HEK293 (cell line): Measurements from ENCODE around the gene TYROBP.

ENCODE experiments used
- CTCF ChIA-PET: fragments of 350-600 bp; formaldehyde crosslinking; extraction: SDS; loops from one replicate; lab custom pipeline; 2021; ENCODE audit warnings: antibody characterized with exemption; lab: Yijun Ruan, JAX
- POLR2A ChIA-PET: fragments of 300-600 bp; formaldehyde crosslinking; extraction: SDS; loops from one replicate; lab custom pipeline; 2020; ENCODE audit warnings: antibody characterized with exemption, inconsistent platforms; lab: Yijun Ruan, JAX
- H3K27ac ChIP-seq: fragments of 200-500 bp; sonication (Bioruptor generic); 2 replicates; pipeline ENCODE4 v1.5.1; 2014; ENCODE audit warnings: low read depth, low read length, control low read depth, inconsistent platforms; ENCODE audit errors: extremely low read depth
- H3K36me3 ChIP-seq, 2 experiments: fragments of 200-500 bp in 1 of 2; sonication (Bioruptor generic) in 1 of 2; 1 replicate in 1 of 2; 2 replicates in 1 of 2; pipeline ENCODE4 v1.5.1; 2014 to 2017; ENCODE audit warnings: inconsistent platforms in 2 of 2, low read length in 2 of 2; ENCODE audit not compliant: control insufficient read depth in 2 of 2, insufficient read depth in 1 of 2
- H3K4me1 ChIP-seq: fragments of 200-500 bp; sonication (Bioruptor generic); 2 replicates; pipeline ENCODE4 v1.5.1; 2014; ENCODE audit warnings: mild to moderate bottlenecking, low read length, inconsistent platforms; ENCODE audit not compliant: control insufficient read depth, insufficient read depth
- H3K4me3 ChIP-seq: 2 replicates; pipeline ENCODE4 v1.5.1; 2011; ENCODE audit warnings: low read depth, mild to moderate bottlenecking, control low read depth, low read length, moderate library complexity
- H3K9me3 ChIP-seq: fragments of 200-500 bp; sonication (Bioruptor generic); 2 replicates; pipeline ENCODE4 v1.5.1; 2014; ENCODE audit warnings: low read depth, low read length, inconsistent platforms; ENCODE audit not compliant: control insufficient read depth, insufficient read depth
- BCL11B ChIP-seq: fragments of 450-650 bp; formaldehyde crosslinking; IDR thresholded peaks from 2 replicates; pipeline ENCODE4 v1.5.1; 2016; ENCODE audit warnings: low read depth, missing biosample characterization, missing genetic modification characterization
- GLIS2 ChIP-seq: fragments of 450-650 bp; formaldehyde crosslinking; IDR thresholded peaks from 2 replicates; pipeline ENCODE4 v1.5.1; 2016; ENCODE audit warnings: missing biosample characterization, missing genetic modification characterization
- REPIN1 ChIP-seq: fragments of 450-650 bp; formaldehyde crosslinking; IDR thresholded peaks from 2 replicates; pipeline ENCODE4 v1.5.1; 2017; ENCODE audit warnings: missing biosample characterization, missing genetic modification characterization, low read depth
- ZNF114 ChIP-seq: fragments of 450-650 bp; formaldehyde crosslinking; IDR thresholded peaks from 2 replicates; pipeline ENCODE4 v1.5.0; 2017; ENCODE audit warnings: missing biosample characterization, missing genetic modification characterization
- ZNF155 ChIP-seq: fragments of 450-650 bp; formaldehyde crosslinking; IDR thresholded peaks from 2 replicates; pipeline ENCODE4 v1.5.1; 2016; ENCODE audit warnings: missing biosample characterization, missing genetic modification characterization
- ZNF248 ChIP-seq: fragments of 450-650 bp; formaldehyde crosslinking; IDR thresholded peaks from 2 replicates; pipeline ENCODE4 v1.5.1; 2017; ENCODE audit warnings: missing biosample characterization, missing genetic modification characterization
- ZNF266 ChIP-seq: fragments of 450-650 bp; formaldehyde crosslinking; IDR thresholded peaks from 2 replicates; pipeline ENCODE4 v1.5.1; 2016; ENCODE audit warnings: missing biosample characterization, missing genetic modification characterization, low read depth
- ZNF48 ChIP-seq: fragments of 450-650 bp; formaldehyde crosslinking; IDR thresholded peaks from 2 replicates; pipeline ENCODE4 v1.5.1; 2016; ENCODE audit warnings: missing biosample characterization, missing genetic modification characterization
- TF ChIP-seq, protein P1 (sequence below): fragments of 450-650 bp; formaldehyde crosslinking; IDR thresholded peaks from 2 replicates; pipeline ENCODE4 v1.5.1; 2016; ENCODE audit warnings: missing biosample characterization, missing genetic modification characterization
- TF ChIP-seq, protein P2 (sequence below): fragments of 450-650 bp; formaldehyde crosslinking; IDR thresholded peaks from 2 replicates; pipeline ENCODE4 v1.5.1; 2016; ENCODE audit warnings: missing biosample characterization, missing genetic modification characterization
- TF ChIP-seq, protein P3 (sequence below): fragments of 450-650 bp; formaldehyde crosslinking; IDR thresholded peaks from 2 replicates; pipeline ENCODE4 v1.5.1; 2017; ENCODE audit warnings: missing biosample characterization, missing genetic modification characterization
- TF ChIP-seq, protein P4 (sequence below): fragments of 450-650 bp; formaldehyde crosslinking; IDR thresholded peaks from 2 replicates; pipeline ENCODE4 v1.5.1; 2016; ENCODE audit warnings: missing biosample characterization, missing genetic modification characterization
- TF ChIP-seq, protein P5 (sequence below): fragments of 450-650 bp; formaldehyde crosslinking; IDR thresholded peaks from 2 replicates; pipeline ENCODE4 v1.5.1; 2016; ENCODE audit warnings: missing biosample characterization, missing genetic modification characterization

TYROBP gene

DNA sequence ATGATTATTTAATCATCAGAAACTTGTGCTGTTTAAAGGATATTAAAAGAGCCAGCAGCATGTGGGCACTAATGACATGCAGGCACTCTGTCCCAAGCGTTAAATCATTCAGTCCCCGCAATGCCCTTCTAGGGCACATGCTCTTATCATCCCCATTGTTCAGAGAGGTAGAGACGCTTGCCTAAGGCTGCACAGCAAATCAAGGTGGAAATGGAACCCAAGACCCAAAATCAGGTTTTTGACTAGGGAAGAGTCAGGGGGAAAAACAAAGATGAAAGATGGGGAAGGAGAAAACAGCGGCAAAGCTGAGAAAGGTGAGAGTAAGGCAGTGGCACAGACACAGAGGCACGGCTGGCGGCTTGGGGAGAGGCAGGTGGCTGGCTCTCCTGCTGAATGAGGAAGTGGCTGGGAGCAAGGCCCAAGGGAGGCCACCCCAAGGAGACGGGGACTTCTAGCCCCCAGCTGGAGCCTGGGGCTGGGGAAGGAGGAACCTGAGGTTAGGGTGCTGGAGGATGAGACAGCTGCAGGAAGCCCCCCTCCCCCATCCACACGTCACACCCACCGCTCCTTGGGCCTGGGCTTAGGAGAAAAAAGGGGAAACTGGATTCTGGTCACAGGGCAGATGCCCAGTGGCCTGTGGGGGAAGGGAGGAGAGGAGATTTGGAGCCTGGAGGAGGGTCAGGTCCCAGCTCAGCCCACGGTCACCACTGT lies 1.0 kb upstream of the TYROBP start (continued):
- TF ChIP-seq, protein P1, sequence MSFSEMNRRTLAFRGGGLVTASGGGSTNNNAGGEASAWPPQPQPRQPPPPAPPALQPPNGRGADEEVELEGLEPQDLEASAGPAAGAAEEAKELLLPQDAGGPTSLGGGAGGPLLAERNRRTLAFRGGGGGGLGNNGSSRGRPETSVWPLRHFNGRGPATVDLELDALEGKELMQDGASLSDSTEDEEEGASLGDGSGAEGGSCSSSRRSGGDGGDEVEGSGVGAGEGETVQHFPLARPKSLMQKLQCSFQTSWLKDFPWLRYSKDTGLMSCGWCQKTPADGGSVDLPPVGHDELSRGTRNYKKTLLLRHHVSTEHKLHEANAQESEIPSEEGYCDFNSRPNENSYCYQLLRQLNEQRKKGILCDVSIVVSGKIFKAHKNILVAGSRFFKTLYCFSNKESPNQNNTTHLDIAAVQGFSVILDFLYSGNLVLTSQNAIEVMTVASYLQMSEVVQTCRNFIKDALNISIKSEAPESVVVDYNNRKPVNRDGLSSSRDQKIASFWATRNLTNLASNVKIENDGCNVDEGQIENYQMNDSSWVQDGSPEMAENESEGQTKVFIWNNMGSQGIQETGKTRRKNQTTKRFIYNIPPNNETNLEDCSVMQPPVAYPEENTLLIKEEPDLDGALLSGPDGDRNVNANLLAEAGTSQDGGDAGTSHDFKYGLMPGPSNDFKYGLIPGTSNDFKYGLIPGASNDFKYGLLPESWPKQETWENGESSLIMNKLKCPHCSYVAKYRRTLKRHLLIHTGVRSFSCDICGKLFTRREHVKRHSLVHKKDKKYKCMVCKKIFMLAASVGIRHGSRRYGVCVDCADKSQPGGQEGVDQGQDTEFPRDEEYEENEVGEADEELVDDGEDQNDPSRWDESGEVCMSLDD (tag by site-specific recombination): no peak
- TF ChIP-seq ZNF114 (tag by site-specific recombination): no peak
- TF ChIP-seq, protein P2, sequence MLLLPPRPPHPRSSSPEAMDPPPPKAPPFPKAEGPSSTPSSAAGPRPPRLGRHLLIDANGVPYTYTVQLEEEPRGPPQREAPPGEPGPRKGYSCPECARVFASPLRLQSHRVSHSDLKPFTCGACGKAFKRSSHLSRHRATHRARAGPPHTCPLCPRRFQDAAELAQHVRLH (tag by site-specific recombination): 0 out of 2 replicates have a peak, but pooled peaks have one; percentile 34
- TF ChIP-seq, protein P3, sequence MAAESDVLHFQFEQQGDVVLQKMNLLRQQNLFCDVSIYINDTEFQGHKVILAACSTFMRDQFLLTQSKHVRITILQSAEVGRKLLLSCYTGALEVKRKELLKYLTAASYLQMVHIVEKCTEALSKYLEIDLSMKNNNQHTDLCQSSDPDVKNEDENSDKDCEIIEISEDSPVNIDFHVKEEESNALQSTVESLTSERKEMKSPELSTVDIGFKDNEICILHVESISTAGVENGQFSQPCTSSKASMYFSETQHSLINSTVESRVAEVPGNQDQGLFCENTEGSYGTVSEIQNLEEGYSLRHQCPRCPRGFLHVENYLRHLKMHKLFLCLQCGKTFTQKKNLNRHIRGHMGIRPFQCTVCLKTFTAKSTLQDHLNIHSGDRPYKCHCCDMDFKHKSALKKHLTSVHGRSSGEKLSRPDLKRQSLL (tag by site-specific recombination): no peak
- no peak for TF ChIP-seq ZNF155 (tag by site-specific recombination)
- TF ChIP-seq ZNF48 (tag by site-specific recombination): no peak
- TF ChIP-seq, protein P4, sequence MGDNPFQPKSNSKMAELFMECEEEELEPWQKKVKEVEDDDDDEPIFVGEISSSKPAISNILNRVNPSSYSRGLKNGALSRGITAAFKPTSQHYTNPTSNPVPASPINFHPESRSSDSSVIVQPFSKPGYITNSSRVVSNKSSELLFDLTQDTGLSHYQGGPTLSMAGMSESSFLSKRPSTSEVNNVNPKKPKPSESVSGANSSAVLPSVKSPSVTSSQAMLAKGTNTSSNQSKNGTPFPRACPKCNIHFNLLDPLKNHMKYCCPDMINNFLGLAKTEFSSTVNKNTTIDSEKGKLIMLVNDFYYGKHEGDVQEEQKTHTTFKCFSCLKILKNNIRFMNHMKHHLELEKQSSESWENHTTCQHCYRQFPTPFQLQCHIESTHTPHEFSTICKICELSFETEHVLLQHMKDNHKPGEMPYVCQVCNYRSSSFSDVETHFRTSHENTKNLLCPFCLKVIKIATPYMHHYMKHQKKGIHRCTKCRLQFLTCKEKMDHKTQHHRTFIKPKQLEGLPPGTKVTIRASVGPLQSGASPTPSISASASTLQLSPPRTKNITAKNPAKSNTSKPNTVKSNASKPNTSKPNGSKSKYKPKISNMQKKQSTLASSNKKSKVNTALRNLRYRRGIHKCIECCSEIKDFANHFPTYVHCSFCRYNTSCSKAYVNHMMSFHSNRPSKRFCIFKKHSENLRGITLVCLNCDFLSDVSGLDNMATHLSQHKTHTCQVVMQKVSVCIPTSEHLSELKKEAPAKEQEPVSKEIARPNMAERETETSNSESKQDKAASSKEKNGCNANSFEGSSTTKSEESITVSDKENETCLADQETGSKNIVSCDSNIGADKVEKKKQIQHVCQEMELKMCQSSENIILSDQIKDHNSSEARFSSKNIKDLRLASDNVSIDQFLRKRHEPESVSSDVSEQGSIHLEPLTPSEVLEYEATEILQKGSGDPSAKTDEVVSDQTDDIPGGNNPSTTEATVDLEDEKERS (tag by site-specific recombination): 0 out of 2 replicates have a peak, but pooled peaks have one; percentile 24
- no peak for TF ChIP-seq ZNF248 (tag by site-specific recombination)
- TF ChIP-seq ZNF266: no peak
- TF ChIP-seq REPIN1 (tag by site-specific recombination): no peak

DNA sequence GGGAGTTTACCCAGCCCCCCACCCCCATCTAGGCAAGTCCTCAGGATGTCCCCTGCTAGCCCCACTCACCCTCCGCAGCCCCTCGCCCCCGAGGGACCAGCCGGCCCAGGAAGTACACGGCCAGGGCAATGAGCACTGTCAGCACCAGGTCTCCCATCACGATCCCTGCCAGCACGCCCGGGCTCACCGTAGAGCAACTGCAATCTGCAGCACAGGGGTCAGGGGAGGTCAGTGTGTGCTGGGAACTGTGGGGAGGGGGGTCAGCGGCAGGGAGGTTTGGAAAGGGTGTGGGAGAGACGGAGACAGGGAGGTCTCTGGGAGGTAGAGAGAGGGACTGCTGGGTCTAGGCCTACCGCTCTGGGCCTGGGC lies 734 bp downstream of the TYROBP start:
- peaks cover 3% of the 10 kb centered on the region; the same call in 1 of the 2 replicates for H3K4me1 ChIP-seq
- no peaks in the 10 kb centered on the region for H3K9me3 ChIP-seq
- TF ChIP-seq BCL11B (tag by site-specific recombination): peak; percentile 9; the same call in 1 of the 2 replicates
- TF ChIP-seq, protein P5, sequence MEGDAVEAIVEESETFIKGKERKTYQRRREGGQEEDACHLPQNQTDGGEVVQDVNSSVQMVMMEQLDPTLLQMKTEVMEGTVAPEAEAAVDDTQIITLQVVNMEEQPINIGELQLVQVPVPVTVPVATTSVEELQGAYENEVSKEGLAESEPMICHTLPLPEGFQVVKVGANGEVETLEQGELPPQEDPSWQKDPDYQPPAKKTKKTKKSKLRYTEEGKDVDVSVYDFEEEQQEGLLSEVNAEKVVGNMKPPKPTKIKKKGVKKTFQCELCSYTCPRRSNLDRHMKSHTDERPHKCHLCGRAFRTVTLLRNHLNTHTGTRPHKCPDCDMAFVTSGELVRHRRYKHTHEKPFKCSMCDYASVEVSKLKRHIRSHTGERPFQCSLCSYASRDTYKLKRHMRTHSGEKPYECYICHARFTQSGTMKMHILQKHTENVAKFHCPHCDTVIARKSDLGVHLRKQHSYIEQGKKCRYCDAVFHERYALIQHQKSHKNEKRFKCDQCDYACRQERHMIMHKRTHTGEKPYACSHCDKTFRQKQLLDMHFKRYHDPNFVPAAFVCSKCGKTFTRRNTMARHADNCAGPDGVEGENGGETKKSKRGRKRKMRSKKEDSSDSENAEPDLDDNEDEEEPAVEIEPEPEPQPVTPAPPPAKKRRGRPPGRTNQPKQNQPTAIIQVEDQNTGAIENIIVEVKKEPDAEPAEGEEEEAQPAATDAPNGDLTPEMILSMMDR: no peak
- 0 out of 2 replicates have a peak, but pooled peaks have one; percentile 26 for TF ChIP-seq GLIS2
- TF ChIP-seq, all 188 proteins: peak for 2
- Histone ChIP-seq H3K4me3 (no peak overlapping the region), H3K36me3 (no peaks in the 10 kb centered on the region; a peak in 1 of 3 replicates), H3K27ac (no peak overlapping the region)
- POLR2A ChIA-PET: no interaction called here
- CTCF ChIA-PET: interaction anchor here (0.9 kb wide), 1 partner anchor 24 kb away, joined by 3 read pairs; no protein-coding TSS in a partner anchor
